ENCODE results near the gene DNAJC1.

The DNAJC1 gene

GRCh38 chr10:21919117-21919516 lies 84.4 kb downstream of the DNAJC1 start:
- Histone ChIP-seq H3K9me3 (ENCODE audit: insufficient read depth, low read length) (no peaks in the 10 kb centered on the region), H3K27me3 (ENCODE audit: low read length) (no peaks in the 10 kb centered on the region), H3F3A (ENCODE audit: insufficient read depth) (no peaks in the 10 kb centered on the region), H3K9me2 (replicated peaks; ENCODE audit: insufficient read depth, low read length) (no peaks in the 10 kb centered on the region), H3K79me2 (ENCODE audit: insufficient read depth, low read length) (no peaks in the 10 kb centered on the region), H3K9ac (ENCODE audit: low read length) (no peak overlapping the region), H3K36me3 (ENCODE audit: low read length) (no peaks in the 10 kb centered on the region; the same call in 1 of the 2 replicates), H4K20me1 (ENCODE audit: low read depth, low read length) (0 out of 2 replicates have a peak, but pooled peaks cover 3% of the 10 kb centered on the region), H3K4me2 (ENCODE audit: low read depth, low read length, poor library complexity, severe bottlenecking) (no peak overlapping the region), H3K4me3 (ENCODE audit: insufficient read depth, low read length, poor library complexity, severe bottlenecking) (no peak overlapping the region), H2AFZ (ENCODE audit: low read depth, low read length, severe bottlenecking) (no peak overlapping the region), H3K27ac (ENCODE audit: low read depth, low read length) (no peak overlapping the region)
- no peak for TF ChIP-seq EZH2phosphoT487 (conservative IDR thresholded peaks at IDR 0.05; ENCODE audit: low read length)

- H3K27ac ChIP-seq (ENCODE audit: low read depth, low read length) = no peak overlapping the region
- TF ChIP-seq CTCF (IDR thresholded peaks at IDR 0.05; ENCODE audit: insufficient read depth, low read length, poor library complexity, severe bottlenecking) (no peak), EZH2phosphoT487 (conservative IDR thresholded peaks at IDR 0.05; ENCODE audit: low read length) (no peak)
These were observed 90.9 kb downstream of the DNAJC1 start for GRCh38 chr10:21912625-21913024.

GRCh38 chr10:21910798-21911197 lies 92.7 kb downstream of the DNAJC1 start:
- no peaks in the 10 kb centered on the region for H3F3A ChIP-seq (ENCODE audit: insufficient read depth)
- no peak overlapping the region for H3K4me2 ChIP-seq (ENCODE audit: low read depth, low read length, poor library complexity, severe bottlenecking)
- H3K79me2 ChIP-seq (ENCODE audit: insufficient read depth, low read length) = no peaks in the 10 kb centered on the region
- no peaks in the 10 kb centered on the region for H3K36me3 ChIP-seq (ENCODE audit: low read length)
- no peaks in the 10 kb centered on the region for H3K27me3 ChIP-seq (ENCODE audit: low read length)
- no peaks in the 10 kb centered on the region for H4K20me1 ChIP-seq (ENCODE audit: low read depth, low read length)
- TF ChIP-seq CTCF (IDR thresholded peaks at IDR 0.05; ENCODE audit: insufficient read depth, low read length, poor library complexity, severe bottlenecking) (no peak), EZH2phosphoT487 (conservative IDR thresholded peaks at IDR 0.05; ENCODE audit: low read length) (no peak)
- no peaks in the 10 kb centered on the region for H3K9me2 ChIP-seq (replicated peaks; ENCODE audit: insufficient read depth, low read length)
- H3K4me3 ChIP-seq (ENCODE audit: insufficient read depth, low read length, poor library complexity, severe bottlenecking) = no peak overlapping the region
- H3K27ac ChIP-seq (ENCODE audit: low read depth, low read length) = no peak overlapping the region
- H2AFZ ChIP-seq (ENCODE audit: low read depth, low read length, severe bottlenecking) = no peak overlapping the region
- no peaks in the 10 kb centered on the region for H3K9me3 ChIP-seq (ENCODE audit: insufficient read depth, low read length)
- no peak overlapping the region for H3K9ac ChIP-seq (ENCODE audit: low read length)

More at GRCh38 chr10:21912625-21913024, 90.9 kb downstream of the DNAJC1 start:
- Histone ChIP-seq H3K27me3 (ENCODE audit: low read length) (no peaks in the 10 kb centered on the region), H3K9me3 (ENCODE audit: insufficient read depth, low read length) (no peaks in the 10 kb centered on the region), H3F3A (ENCODE audit: insufficient read depth) (no peaks in the 10 kb centered on the region), H2AFZ (ENCODE audit: low read depth, low read length, severe bottlenecking) (no peak overlapping the region), H3K4me3 (ENCODE audit: insufficient read depth, low read length, poor library complexity, severe bottlenecking) (no peak overlapping the region), H3K9me2 (replicated peaks; ENCODE audit: insufficient read depth, low read length) (no peaks in the 10 kb centered on the region), H3K36me3 (ENCODE audit: low read length) (no peaks in the 10 kb centered on the region; the same call in 1 of the 2 replicates), H3K79me2 (ENCODE audit: insufficient read depth, low read length) (no peaks in the 10 kb centered on the region), H3K9ac (ENCODE audit: low read length) (no peak overlapping the region), H3K4me2 (ENCODE audit: low read depth, low read length, poor library complexity, severe bottlenecking) (no peak overlapping the region), H4K20me1 (ENCODE audit: low read depth, low read length) (no peaks in the 10 kb centered on the region)

GRCh38 chr10:21907436-21907835 lies 96.1 kb downstream of the DNAJC1 start:
- no peak for TF ChIP-seq EZH2phosphoT487 (conservative IDR thresholded peaks at IDR 0.05; ENCODE audit: low read length)
- no peak for TF ChIP-seq CTCF (IDR thresholded peaks at IDR 0.05; ENCODE audit: insufficient read depth, low read length, poor library complexity, severe bottlenecking)
- Histone ChIP-seq H3F3A (ENCODE audit: insufficient read depth) (no peaks in the 10 kb centered on the region), H2AFZ (ENCODE audit: low read depth, low read length, severe bottlenecking) (no peak overlapping the region), H3K9me2 (replicated peaks; ENCODE audit: insufficient read depth, low read length) (no peaks in the 10 kb centered on the region), H3K27me3 (ENCODE audit: low read length) (no peaks in the 10 kb centered on the region), H3K36me3 (ENCODE audit: low read length) (no peaks in the 10 kb centered on the region), H3K27ac (ENCODE audit: low read depth, low read length) (no peak overlapping the region), H3K4me3 (ENCODE audit: insufficient read depth, low read length, poor library complexity, severe bottlenecking) (no peak overlapping the region), H4K20me1 (ENCODE audit: low read depth, low read length) (no peaks in the 10 kb centered on the region), H3K4me2 (ENCODE audit: low read depth, low read length, poor library complexity, severe bottlenecking) (no peak overlapping the region), H3K9ac (ENCODE audit: low read length) (no peak overlapping the region), H3K79me2 (ENCODE audit: insufficient read depth, low read length) (no peaks in the 10 kb centered on the region), H3K9me3 (ENCODE audit: insufficient read depth, low read length) (no peaks in the 10 kb centered on the region)
